Ovary (tissue), 9 donors: ENCODE results near the gene CHST13. TPM values are rescaled to one million over a fixed set of nuclear protein-coding genes. Genes with fewer than 3 reads are reported as not detected.
A peak's percentile ranks its signal among the peaks of the same experiment; 100 is the strongest.

Experiments used
- DNase-seq, 5 donors: peaks; one replicate each; pipeline ENCODE4 v3.0.0-alpha.2; 2019 to 2020
- H3K27ac ChIP-seq, 2 donors: fragments of 200-600 bp; one replicate each; pipeline versions ENCODE4 v1.5.1 to v1.8.0; 2019 to 2022
- H3K27me3 ChIP-seq: fragments of 200-600 bp; one replicate; pipeline ENCODE4 v1.8.0; 2022
- H3K36me3 ChIP-seq: fragments of 200-600 bp; sonication (generic); one replicate; pipeline ENCODE4 v1.5.1; 2019
- H3K4me1 ChIP-seq: one replicate; pipeline ENCODE4 v1.8.1; 2013; ENCODE audit warnings: mild to moderate bottlenecking, moderate library complexity; ENCODE audit not compliant: insufficient read depth
- H3K4me3 ChIP-seq: fragments of 200-600 bp; sonication (generic); one replicate; pipeline ENCODE4 v1.5.1; 2017
- H3K9me3 ChIP-seq, 2 donors: fragments of 200-600 bp in 1 of 2; sonication (generic) in 1 of 2; one replicate each; pipeline versions ENCODE4 v1.5.1 to v1.8.1; 2013 to 2019; ENCODE audit warnings: mild to moderate bottlenecking in 1 of 2, moderate library complexity in 1 of 2
- CTCF ChIP-seq, 3 donors: fragments of 450-650 bp in 2 of 3; fragments of 200-600 bp in 1 of 3; IDR thresholded peaks; one replicate each; pipeline versions ENCODE4 v1.5.1 to v1.8.0; 2016 to 2022; ENCODE audit warnings: antibody characterized with exemption in 3 of 3, mild to moderate bottlenecking in 1 of 3
- EP300 ChIP-seq: sonication (generic); formaldehyde crosslinking; IDR thresholded peaks from one replicate; pipeline ENCODE4 v1.6.1; 2017; ENCODE audit warnings: antibody characterized with exemption
- POLR2A ChIP-seq: fragments of 450-650 bp; IDR thresholded peaks from one replicate; pipeline ENCODE4 v1.6.1; 2017; ENCODE audit warnings: antibody characterized with exemption, mild to moderate bottlenecking, moderate library complexity
- WGBS, 3 donors: extraction: QIAGEN DNeasy Blood & Tissue Kit in 1 of 3; methylation state at CpG; one replicate each; pipeline versions ENCODE4 v1.1.5 to v1.1.7; 2013 to 2017; 5-methylcytosine and 5-hydroxymethylcytosine counted together
- intact Hi-C, 4 donors: fragments of 100-400 bp; cut with DNase I; formaldehyde crosslinking; loops; one replicate each; pipeline versions ENCODE4 v1.11.0 to v1.15.1; 2022 to 2023
- polyA plus RNA-seq, 2 donors: library from polyadenylated mRNA; stranded (reverse); fragments of 200-250 nt in 1 of 2; fragments of 350-450 nt in 1 of 2; fragmentation: Illumina TruSeq in 1 of 2; extraction: RNeasy Lipid Tissue Mini Kit (QIAGEN cat#74804) in 1 of 2; gene quantifications; one replicate each; pipeline ENCODE4 v1.2.3, GENCODE V29; 2013 to 2014
- total RNA-seq, 7 donors: library from RNA; depleted of rRNA in 2 of 7; stranded (reverse); fragments of >200 nt in 2 of 7; fragmentation: NEBNext Ultra II Directional in 3 of 7; extraction: Animal tissue kit (Norgen Biotek cat#: 25700) in 3 of 7; gene quantifications; one replicate each; pipeline versions ENCODE4 v1.1.0 to v1.2.4, GENCODE V29; 2016 to 2023
- donor health status: DM: no; HTN: no; CAD: no; lungs with moderate emphysema.
- donor health status: DM: no; HTN: no; CAD: no.
- donor health status: Bipolar disorder and iron deficiency.
- donor health status: DM: yes; HTN: yes; CAD: no.
- donor health status: DM: no; HTN: no; CAD: no.
- donor health status: DM: yes; HTN: yes; CAD: no.

The CHST13 gene
- total and polyA plus RNA-seq, 9 donors: 0.12 to 0.87 (median 0.31) TPM; not detected in 4

GRCh38 chr3:126519506-126520455 lies 4.2 kb upstream of the CHST13 start:
- Histone ChIP-seq H3K27ac (no peak overlapping the region), H3K36me3 (no peaks in the 10 kb centered on the region), H3K9me3 (no peaks in the 10 kb centered on the region), H3K27me3 (no peaks in the 10 kb centered on the region), H3K4me1 (no peaks in the 10 kb centered on the region), H3K4me3 (no peak overlapping the region)
- DNase-seq: peak in 1 of 5 donors; percentile 9
- TF ChIP-seq POLR2A: no peak
- TF ChIP-seq EP300: no peak
- TF ChIP-seq CTCF (IDR thresholded peaks at IDR 0.05): no peak
- 82 to 86% (median 83%) methylated on average over 10 of the region's 10 CpGs for WGBS, 3 donors
- intact Hi-C loops: loop anchor here in 3 of 4 donors (5.0 to 10.0 kb wide), 4 partner anchors 145 to 1025 kb away; no protein-coding TSS in a partner anchor

GRCh38 chr3:126521122-126521891 lies 2.6 kb upstream of the CHST13 start:
- WGBS, 3 donors: 63 to 75% (median 68%) methylated on average over 11 of the region's 11 CpGs
- Histone ChIP-seq H3K27me3 (no peaks in the 10 kb centered on the region), H3K27ac (no peak overlapping the region), H3K4me1 (no peaks in the 10 kb centered on the region), H3K36me3 (no peaks in the 10 kb centered on the region), H3K9me3 (no peaks in the 10 kb centered on the region), H3K4me3 (no peak overlapping the region)
- DNase-seq: peak in 1 of 5 donors; percentile 35
- intact Hi-C loops: loop anchor here in 3 of 4 donors (5.0 to 10.0 kb wide), 4 partner anchors 143 to 1023 kb away; no protein-coding TSS in a partner anchor
- TF ChIP-seq CTCF (IDR thresholded peaks at IDR 0.05) (no peak), EP300 (no peak), POLR2A (no peak)

GRCh38 chr3:126522363-126522788 lies 1.6 kb upstream of the CHST13 start:
- intact Hi-C loops: loop anchor here in 3 of 4 donors (5.0 to 10.0 kb wide), 4 partner anchors 142 to 1022 kb away; no protein-coding TSS in a partner anchor
- WGBS, 3 donors: 0 to 1% (median 1%) methylated on average over 6 of the region's 6 CpGs
- Histone ChIP-seq H3K27ac (no peak overlapping the region), H3K9me3 (no peaks in the 10 kb centered on the region), H3K4me1 (no peaks in the 10 kb centered on the region), H3K4me3 (no peak overlapping the region), H3K36me3 (no peaks in the 10 kb centered on the region), H3K27me3 (no peaks in the 10 kb centered on the region)
- peak; percentile 44 to 72 (median 59) for DNase-seq
- TF ChIP-seq CTCF (IDR thresholded peaks at IDR 0.05): peak; percentile 61 to 89 (median 61)
- TF ChIP-seq EP300: no peak
- TF ChIP-seq POLR2A: no peak

GRCh38 chr3:126524429-126524988 lies 554 bp downstream of the CHST13 start:
- H3K27ac ChIP-seq: no peak overlapping the region
- 6 to 13% (median 7%) methylated on average over 25 to 31 of the region's 31 CpGs for WGBS, 3 donors
- H3K27me3 ChIP-seq: no peaks in the 10 kb centered on the region
- H3K4me1 ChIP-seq: no peaks in the 10 kb centered on the region
- intact Hi-C loops: loop anchor here in 3 of 4 donors (5.0 to 10.0 kb wide), 4 partner anchors 140 to 1020 kb away; no protein-coding TSS in a partner anchor
- H3K9me3 ChIP-seq: no peaks in the 10 kb centered on the region
- peak overlapping the region; percentile 14 for H3K4me3 ChIP-seq
- H3K36me3 ChIP-seq: no peaks in the 10 kb centered on the region
- TF ChIP-seq POLR2A (no peak), EP300 (no peak), CTCF (IDR thresholded peaks at IDR 0.05) (no peak)
- no peak for DNase-seq
